Umbilical cord (tissue), 2 donors: ENCODE data around the gene IQCE. TPM values are rescaled to one million over a fixed set of nuclear protein-coding genes. Genes with fewer than 3 reads are reported as not detected.

ENCODE experiments used
- DNase-seq: peaks from one replicate; pipeline ENCODE4 v3.0.0-alpha.2; 2015; ENCODE audit warnings: low spot score
- total RNA-seq: library from RNA; depleted of rRNA; stranded (reverse); fragments of >200 nt; gene quantifications from one replicate; pipeline ENCODE4 v1.2.3, GENCODE V29; 2014; ENCODE audit warnings: low replicate concordance; ENCODE audit not compliant: insufficient read depth

The IQCE gene
- total RNA-seq, 1 donor from 2014 or later = 5.1 TPM

GRCh38 chr7:2614631-2615330 lies 56.0 kb downstream of the IQCE start:
- no peak for DNase-seq

DNA sequence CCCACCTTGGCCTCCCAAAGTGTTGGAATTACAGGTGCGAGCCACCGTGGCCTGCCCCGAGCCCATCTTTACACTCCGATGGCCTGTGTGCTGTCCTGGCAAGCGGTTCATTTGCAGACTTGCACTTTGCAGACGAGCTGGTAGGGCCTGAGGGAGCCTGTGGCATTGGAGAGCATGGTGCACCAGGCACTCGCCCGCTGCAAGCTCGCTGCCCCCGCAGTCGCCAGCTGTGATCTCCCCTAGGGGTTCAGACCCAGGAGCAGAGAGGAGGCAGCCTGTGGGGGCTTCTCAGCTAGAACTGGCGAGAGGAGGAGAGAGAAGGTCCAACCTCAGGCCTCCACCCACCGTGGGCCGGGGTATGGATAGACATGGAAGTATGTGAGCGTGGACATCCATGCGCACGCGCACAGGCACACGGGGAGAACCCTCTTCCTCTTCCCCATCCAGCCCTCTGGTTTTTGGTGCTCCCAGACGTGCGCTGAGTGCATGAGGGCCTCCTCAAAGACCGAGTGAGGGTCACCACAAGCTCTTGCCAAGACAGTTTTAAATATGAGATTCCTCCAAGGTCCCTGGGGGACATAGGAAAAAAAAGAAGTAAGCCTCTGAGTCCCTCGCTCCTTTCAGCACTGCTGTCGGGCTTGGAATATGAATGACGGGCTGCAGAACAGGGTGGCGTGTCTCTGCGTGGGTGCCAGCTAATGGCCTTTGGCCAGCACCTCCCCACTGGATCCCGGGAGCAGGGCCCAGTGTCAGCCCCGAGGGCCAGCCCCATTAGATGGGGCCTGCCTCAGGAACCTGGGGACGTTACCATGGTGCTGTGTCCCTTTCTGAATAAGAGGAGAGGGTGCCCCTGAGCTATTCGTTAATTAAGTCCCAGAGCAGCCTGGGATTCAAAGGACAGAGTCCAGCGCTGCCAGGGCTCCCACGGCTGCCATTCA lies 57.9 kb downstream of the IQCE start:
- no peak for DNase-seq

- DNase-seq = peak; percentile 56
These were observed 58.6 kb downstream of the IQCE start for GRCh38 chr7:2617325-2617905.

GRCh38 chr7:2619116-2619515 lies 60.3 kb downstream of the IQCE start:
- peak; percentile 47 for DNase-seq

DNA sequence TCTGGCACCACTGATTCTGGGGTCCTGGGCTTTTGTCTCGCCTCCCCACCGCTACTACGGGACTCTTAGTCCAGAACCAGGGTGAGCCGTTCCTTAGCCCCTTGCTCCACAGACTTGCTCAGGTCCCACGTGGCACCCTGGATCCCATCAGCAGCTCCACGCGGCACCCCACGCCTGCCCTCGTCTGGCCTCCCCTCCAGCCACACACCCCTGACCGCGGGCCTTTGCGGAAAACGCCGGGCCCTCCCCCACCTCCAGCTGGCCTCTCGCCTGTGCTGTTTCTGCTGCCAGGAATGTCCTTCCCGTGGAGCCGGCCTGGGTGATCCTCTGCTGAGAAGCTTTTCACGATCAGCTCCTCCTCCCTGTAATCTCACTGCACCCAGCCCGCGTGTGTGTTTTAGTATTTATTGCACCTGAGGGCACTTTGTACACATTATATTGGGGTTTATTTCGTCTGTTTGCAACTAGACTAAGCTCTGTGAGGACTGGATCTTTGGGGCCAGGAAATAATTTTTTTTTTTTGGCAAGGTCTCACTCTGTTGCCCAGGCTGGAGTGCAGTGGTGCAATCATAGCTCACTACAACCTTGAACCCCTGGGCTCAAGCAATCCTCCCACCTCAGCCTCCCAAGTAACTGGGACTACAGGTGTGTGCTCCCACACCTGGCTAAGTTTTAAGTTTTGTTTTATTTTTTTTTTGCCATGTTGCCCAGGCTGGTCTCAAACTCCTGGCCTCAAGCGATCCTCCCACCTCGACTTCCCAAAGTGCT lies 62.5 kb downstream of the IQCE start:
- peak; percentile 88 for DNase-seq

DNA sequence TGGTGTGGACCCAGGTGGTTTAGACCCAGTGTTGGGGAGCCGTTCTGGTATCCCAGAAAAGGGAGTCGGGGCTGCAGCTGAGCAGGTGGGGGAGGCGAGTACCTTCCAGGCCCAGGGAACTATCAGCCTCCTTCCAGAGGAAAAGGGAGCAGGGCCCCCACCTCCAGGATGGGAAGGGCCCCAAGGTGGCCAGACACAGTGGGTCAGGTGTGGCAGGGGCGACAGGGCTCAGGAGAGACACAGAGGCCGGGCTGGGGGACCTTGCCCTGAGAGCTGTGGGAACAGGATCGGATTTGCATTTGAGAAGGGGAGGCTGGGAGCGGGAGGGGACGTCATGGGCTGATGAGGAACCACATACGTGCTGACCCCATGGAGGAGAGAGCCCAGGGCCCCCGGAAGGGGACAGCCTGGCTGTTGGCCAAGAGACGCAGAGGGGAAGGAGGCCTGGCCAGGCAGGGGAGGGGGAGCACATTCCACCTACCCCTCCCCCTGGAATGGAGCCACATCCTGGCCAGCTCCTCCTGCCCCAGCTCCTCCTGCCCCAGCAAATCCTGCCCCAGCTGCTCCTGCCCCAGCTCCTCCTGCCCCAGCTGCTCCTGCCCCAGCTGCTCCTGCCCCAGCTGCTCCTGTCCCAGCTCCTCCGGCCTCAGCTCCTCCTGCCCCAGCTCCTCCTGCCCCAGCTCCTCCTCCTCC lies 63.3 kb downstream of the IQCE start:
- peak; percentile 88 for DNase-seq

- peak; percentile 57 for DNase-seq
These were observed 64.3 kb downstream of the IQCE start for GRCh38 chr7:2622869-2623697.

- DNase-seq = no peak
These were observed 64.9 kb downstream of the IQCE start for GRCh38 chr7:2623698-2624014.

- no peak for DNase-seq
These were observed 65.6 kb downstream of the IQCE start for GRCh38 chr7:2624293-2624886.

- peak; percentile 47 for DNase-seq
These were observed 67.8 kb downstream of the IQCE start for GRCh38 chr7:2626498-2627117.

GRCh38 chr7:2627258-2628129 lies 68.7 kb downstream of the IQCE start:
- DNase-seq = no peak

GRCh38 chr7:2628130-2628482 lies 69.3 kb downstream of the IQCE start:
- DNase-seq = no peak

- DNase-seq = no peak
These were observed 70.1 kb downstream of the IQCE start for GRCh38 chr7:2628891-2629290.

- DNase-seq = no peak
These were observed 71.2 kb downstream of the IQCE start for GRCh38 chr7:2629746-2630681.

- peak; percentile 43 for DNase-seq
These were observed 73.4 kb downstream of the IQCE start, which contains the start of gene TTYH3 for GRCh38 chr7:2631946-2632732. Gene TTYH3, plus strand, starts transcription at chr7:2631986. Its CDS starts 170 bp downstream, at chr7:2632156.
